Measurements from ENCODE around the gene NEO1.
"Not testable (repeated sequence)": the region's sequence is repeated elsewhere in the genome, so short reads cannot be mapped to it uniquely, and the experiment has no call there.

The NEO1 gene

DNA sequence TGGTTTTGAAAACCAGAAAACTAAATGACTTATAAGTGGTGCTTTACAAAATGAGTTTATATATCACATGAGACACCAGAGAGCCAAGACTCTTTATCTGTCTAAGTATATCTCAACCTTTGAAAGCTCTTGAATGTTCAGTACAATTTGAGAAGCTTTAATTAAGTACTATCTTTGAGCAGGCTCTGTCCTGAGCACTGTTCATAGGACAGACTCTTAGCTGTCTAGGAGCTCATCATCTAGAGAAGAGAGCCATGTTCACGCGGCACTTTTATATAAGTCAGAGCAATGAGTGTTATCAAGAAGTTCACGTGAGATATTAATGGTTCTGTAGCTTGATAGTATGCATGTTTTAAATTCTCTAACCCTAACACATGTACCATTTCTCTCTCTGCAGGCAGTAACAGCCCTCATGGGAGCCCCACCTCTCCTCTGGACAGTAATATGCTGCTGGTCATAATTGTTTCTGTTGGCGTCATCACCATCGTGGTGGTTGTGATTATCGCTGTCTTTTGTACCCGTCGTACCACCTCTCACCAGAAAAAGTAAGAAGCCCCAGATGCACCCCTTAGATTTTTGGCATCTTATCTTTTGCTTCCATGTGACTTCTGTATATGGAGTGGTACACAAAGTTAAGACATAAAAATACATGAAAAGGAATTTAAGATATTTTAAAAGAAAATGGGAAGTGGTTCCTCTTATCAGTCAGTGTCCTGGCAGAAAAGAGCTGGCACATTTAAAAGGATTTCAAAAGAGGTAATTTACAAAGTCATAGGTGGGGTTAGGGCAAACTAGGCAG is 230.5 kb downstream of the NEO1 start:
- no peak for TF ChIP-seq JUND (IDR thresholded peaks at IDR 0.05; ENCODE audit: low read depth)
- in situ Hi-C loops (cut with HindIII; ENCODE audit: low pct_unique_long_range_greater_than_20kb, low sequenced_read_pairs): no loop called here
- DNase-seq (ENCODE audit: low read depth in 1 of 2, low spot score in 1 of 2): no peak

GRCh38 chr15:73283366-73283962 is 231.2 kb downstream of the NEO1 start:
- TF ChIP-seq JUND (IDR thresholded peaks at IDR 0.05; ENCODE audit: low read depth): no peak
- in situ Hi-C loops (cut with HindIII; ENCODE audit: low pct_unique_long_range_greater_than_20kb, low sequenced_read_pairs): no loop called here
- DNase-seq (ENCODE audit: low read depth in 1 of 2, low spot score in 1 of 2): no peak

DNA sequence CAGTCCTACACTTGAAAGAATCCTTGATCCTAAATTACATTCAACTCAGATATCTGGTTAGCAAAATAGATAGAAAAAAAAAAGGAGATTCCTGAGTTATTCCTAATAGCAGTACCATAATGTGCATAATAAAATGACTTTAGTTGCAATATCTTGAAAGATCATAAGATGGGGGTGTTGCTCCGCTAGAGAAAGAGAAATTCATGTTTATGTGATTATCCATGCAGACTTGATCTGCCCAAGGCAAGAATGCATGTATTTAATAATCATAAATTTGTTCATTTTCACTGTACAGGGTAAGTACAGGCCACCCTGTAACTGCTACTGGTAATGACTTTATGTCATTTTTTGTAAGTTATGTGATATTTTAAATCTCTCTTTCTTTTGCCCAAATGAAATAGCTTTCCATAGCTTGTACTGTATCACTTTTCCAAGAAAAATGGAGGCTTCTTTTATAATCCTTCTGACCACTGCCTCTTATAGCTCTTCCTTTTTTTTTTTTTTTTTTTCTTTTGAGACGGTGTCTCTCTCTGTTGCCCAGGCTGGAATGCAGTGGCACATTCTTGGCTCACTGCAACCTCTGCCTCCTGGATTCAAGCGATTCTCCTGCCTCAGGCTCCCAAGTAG is 231.9 kb downstream of the NEO1 start:
- TF ChIP-seq JUND (IDR thresholded peaks at IDR 0.05; ENCODE audit: low read depth): no peak
- in situ Hi-C loops (cut with HindIII; ENCODE audit: low pct_unique_long_range_greater_than_20kb, low sequenced_read_pairs): no loop called here
- DNase-seq (ENCODE audit: low read depth in 1 of 2, low spot score in 1 of 2): peak in 1 of 2 experiments; percentile 10

GRCh38 chr15:73286311-73286710 is 234.0 kb downstream of the NEO1 start:
- in situ Hi-C loops (cut with HindIII; ENCODE audit: low pct_unique_long_range_greater_than_20kb, low sequenced_read_pairs): no loop called here

GRCh38 chr15:73287019-73287418 is 234.8 kb downstream of the NEO1 start:
- in situ Hi-C loops (cut with HindIII; ENCODE audit: low pct_unique_long_range_greater_than_20kb, low sequenced_read_pairs): no loop called here
- no peak for DNase-seq (ENCODE audit: low read depth in 1 of 2, low spot score in 1 of 2)
- TF ChIP-seq JUND (IDR thresholded peaks at IDR 0.05; ENCODE audit: low read depth): no peak

More at GRCh38 chr15:73286311-73286710, 234.0 kb downstream of the NEO1 start:
- DNase-seq (ENCODE audit: low read depth in 1 of 2, low spot score in 1 of 2): no peak
- no peak for TF ChIP-seq JUND (IDR thresholded peaks at IDR 0.05; ENCODE audit: low read depth)

DNA sequence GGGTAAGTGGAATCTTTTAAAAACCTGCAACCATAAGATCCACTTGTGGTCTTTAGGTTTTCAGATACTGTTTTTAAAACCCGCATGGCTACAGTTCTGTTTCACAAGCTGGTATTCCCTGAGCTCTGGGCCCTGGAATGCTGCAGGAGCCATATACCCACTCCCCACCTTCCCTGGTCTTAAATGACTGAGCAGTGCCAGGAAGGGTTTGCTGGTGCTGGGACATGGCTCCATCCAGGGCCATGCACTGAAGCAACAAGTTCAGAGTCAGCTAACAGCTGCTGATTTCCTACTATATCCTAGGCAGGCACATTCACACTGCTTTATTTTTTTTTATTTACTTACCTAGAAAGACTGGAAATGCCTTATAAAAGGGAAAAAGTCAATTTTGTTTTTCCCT is 239.2 kb downstream of the NEO1 start:
- in situ Hi-C loops (cut with HindIII; ENCODE audit: low pct_unique_long_range_greater_than_20kb, low sequenced_read_pairs): no loop called here
- DNase-seq (ENCODE audit: low read depth in 1 of 2, low spot score in 1 of 2): no peak
- no peak for TF ChIP-seq JUND (IDR thresholded peaks at IDR 0.05; ENCODE audit: low read depth)

DNA sequence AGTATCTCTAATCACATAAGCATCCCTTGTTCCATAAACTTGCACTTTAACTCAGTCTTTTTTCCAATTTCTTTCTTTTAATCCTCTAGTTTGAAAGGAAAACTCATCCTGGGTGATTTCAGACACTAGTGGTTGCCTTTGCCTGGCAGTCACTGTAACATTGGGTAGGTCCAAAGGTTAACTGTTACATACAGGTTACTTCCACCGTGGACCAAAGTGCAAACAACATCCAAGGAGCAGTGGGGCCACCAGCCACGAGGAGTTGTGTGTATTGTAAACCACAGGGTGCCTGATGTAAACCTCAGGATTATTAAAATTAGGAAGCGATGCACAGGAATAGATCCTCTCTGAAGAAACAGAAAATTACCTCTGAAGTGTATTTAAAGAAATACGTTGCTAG is 241.5 kb downstream of the NEO1 start:
- in situ Hi-C loops (cut with HindIII; ENCODE audit: low pct_unique_long_range_greater_than_20kb, low sequenced_read_pairs): no loop called here
- DNase-seq (ENCODE audit: low read depth in 1 of 2, low spot score in 1 of 2): no peak
- no peak for TF ChIP-seq JUND (IDR thresholded peaks at IDR 0.05; ENCODE audit: low read depth)

GRCh38 chr15:73295630-73296286 is 243.5 kb downstream of the NEO1 start:
- TF ChIP-seq JUND (IDR thresholded peaks at IDR 0.05; ENCODE audit: low read depth): no peak
- in situ Hi-C loops (cut with HindIII; ENCODE audit: low pct_unique_long_range_greater_than_20kb, low sequenced_read_pairs): no loop called here
- no peak for DNase-seq (ENCODE audit: low read depth in 1 of 2, low spot score in 1 of 2)

DNA sequence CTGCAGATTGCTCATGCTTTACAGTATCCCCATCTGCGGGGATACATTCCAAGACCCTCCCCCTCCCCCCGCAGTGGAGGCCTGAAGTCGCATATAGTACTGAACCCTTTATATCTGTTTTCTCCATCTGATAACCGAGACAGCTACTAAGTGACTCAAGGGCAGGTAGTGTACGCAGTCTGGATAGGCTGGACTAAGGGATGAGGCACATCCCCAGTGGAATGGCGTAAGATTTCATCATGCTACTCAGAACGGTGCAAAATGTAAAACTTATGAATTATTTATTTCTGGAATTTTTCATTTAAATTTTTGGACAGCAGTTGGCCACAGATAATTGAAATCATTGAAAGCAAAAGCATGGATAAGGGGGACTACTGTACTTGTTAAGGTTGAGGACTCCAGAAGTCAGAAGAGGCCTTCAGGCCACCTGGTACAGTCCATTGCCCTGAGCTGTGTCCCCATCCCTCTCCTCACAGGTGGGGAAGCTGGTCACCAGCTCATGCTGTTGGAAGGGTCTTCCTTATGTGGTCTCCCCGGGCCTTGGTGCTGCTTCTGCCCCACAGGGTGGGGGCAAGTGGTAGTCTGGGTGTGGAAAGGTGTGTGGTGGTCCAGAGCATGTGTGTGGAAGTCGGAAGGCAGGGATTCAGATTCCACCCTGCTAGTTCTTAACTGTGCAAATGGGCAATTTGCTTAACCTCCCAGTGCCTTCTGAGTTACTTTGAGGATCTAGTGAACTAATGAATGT is 244.5 kb downstream of the NEO1 start:
- no peak for TF ChIP-seq JUND (IDR thresholded peaks at IDR 0.05; ENCODE audit: low read depth)
- in situ Hi-C loops (cut with HindIII; ENCODE audit: low pct_unique_long_range_greater_than_20kb, low sequenced_read_pairs): no loop called here
- no peak for DNase-seq (ENCODE audit: low read depth in 1 of 2, low spot score in 1 of 2)

DNA sequence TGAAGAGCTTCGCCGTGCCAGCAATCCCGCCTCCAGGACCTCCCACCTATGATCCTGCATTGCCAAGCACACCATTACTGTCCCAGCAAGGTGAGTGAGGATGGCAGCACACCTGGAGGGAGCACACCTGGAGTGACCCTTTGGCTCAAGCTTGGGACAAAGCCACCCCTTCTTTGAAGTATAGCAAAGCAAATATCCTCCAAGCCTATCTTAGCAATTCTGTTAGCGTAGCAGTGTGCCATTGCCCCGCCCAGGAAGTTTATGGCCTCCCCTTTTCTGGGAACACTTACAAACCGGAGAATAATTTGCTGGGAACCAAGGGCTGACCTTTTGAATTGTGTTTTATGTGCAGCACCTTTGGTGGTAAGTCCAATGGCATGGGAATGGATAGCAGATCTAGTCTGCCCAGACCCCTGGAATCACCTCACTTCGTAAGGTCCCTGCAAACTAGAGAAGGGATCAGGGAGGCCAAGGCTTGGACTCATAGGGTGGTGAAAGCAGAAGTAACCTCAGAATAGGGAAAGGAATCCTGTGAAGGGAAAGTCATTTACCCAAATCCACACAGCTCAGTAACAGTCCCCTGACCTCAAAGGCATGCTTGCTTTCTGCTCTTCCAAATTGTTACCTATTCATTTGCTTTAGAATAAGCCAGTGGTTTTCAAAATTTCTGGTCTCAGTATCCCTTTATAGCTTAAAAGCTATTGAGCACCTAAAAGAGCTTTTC is 246.4 kb downstream of the NEO1 start:
- TF ChIP-seq JUND (IDR thresholded peaks at IDR 0.05; ENCODE audit: low read depth): no peak
- DNase-seq (ENCODE audit: low read depth in 1 of 2, low spot score in 1 of 2): no peak
- in situ Hi-C loops (cut with HindIII; ENCODE audit: low pct_unique_long_range_greater_than_20kb, low sequenced_read_pairs): no loop called here

- DNase-seq (ENCODE audit: low read depth in 1 of 2, low spot score in 1 of 2); in situ Hi-C loops (cut with HindIII; ENCODE audit: low pct_unique_long_range_greater_than_20kb, low sequenced_read_pairs): not testable (repeated sequence)
Measured at GRCh38 chr15:73300286-73300685, 248.0 kb downstream of the NEO1 start.

- in situ Hi-C loops (cut with HindIII; ENCODE audit: low pct_unique_long_range_greater_than_20kb, low sequenced_read_pairs): no loop called here
- TF ChIP-seq JUND (IDR thresholded peaks at IDR 0.05; ENCODE audit: low read depth): no peak
- no peak for DNase-seq (ENCODE audit: low read depth in 1 of 2, low spot score in 1 of 2)
Measured at GRCh38 chr15:73303636-73304035, 251.4 kb downstream of the NEO1 start.
